NB4 (cell line): ENCODE data around the gene TSPAN11.

ENCODE experiments used
- DNase-seq: peaks from one replicate; pipeline ENCODE4 v3.0.0; 2010; ENCODE audit warnings: low read depth
- H3K4me3 ChIP-seq: one replicate; pipeline ENCODE4 v1.5.1; 2011; ENCODE audit warnings: mild to moderate bottlenecking, low read depth, low read length, moderate library complexity
- CTCF ChIP-seq: IDR thresholded peaks from one replicate; pipeline ENCODE4 v1.5.1; 2012; ENCODE audit warnings: low read depth, low read length
- MAX ChIP-seq: IDR thresholded peaks from 2 replicates; pipeline ENCODE4 v1.6.1; 2011; ENCODE audit warnings: low read depth, low read length
- MYC ChIP-seq: IDR thresholded peaks from 2 replicates; pipeline ENCODE4 v1.6.1; 2011; ENCODE audit warnings: low read depth, low read length
- POLR2A ChIP-seq: IDR thresholded peaks from 2 replicates; pipeline ENCODE4 v1.6.1; 2011; ENCODE audit warnings: mild to moderate bottlenecking; ENCODE audit not compliant: insufficient read length; ENCODE audit errors: extremely low read depth

Gene TSPAN11

GRCh38 chr12:30990316-30990715 is 63.8 kb downstream of the TSPAN11 start:
- no peak for TF ChIP-seq MYC
- TF ChIP-seq POLR2A = no peak
- TF ChIP-seq CTCF = no peak
- no peak for TF ChIP-seq MAX
- no peak overlapping the region for H3K4me3 ChIP-seq
- no peak for DNase-seq

- no peak overlapping the region for H3K4me3 ChIP-seq
- no peak for DNase-seq
- TF ChIP-seq MYC (no peak), CTCF (no peak), MAX (no peak), POLR2A (no peak)
Observed at GRCh38 chr12:30990776-30991175, 64.2 kb downstream of the TSPAN11 start.

- no peak for DNase-seq
- no peak for TF ChIP-seq POLR2A
- no peak for TF ChIP-seq MYC
- no peak for TF ChIP-seq MAX
- no peak for TF ChIP-seq CTCF
- no peak overlapping the region for H3K4me3 ChIP-seq
Observed at GRCh38 chr12:30991466-30991865, 64.9 kb downstream of the TSPAN11 start.

- no peak overlapping the region for H3K4me3 ChIP-seq
- no peak for TF ChIP-seq MYC
- no peak for TF ChIP-seq CTCF
- TF ChIP-seq POLR2A = no peak
- no peak for TF ChIP-seq MAX
- no peak for DNase-seq
Observed at GRCh38 chr12:30992381-30992780, 65.8 kb downstream of the TSPAN11 start.

- DNase-seq = no peak
- TF ChIP-seq CTCF (no peak), MYC (no peak), POLR2A (no peak), MAX (no peak)
- H3K4me3 ChIP-seq = no peak overlapping the region
Observed at GRCh38 chr12:30993766-30994165, 67.2 kb downstream of the TSPAN11 start.

- DNase-seq = no peak
- no peak overlapping the region for H3K4me3 ChIP-seq
- TF ChIP-seq MYC (no peak), CTCF (no peak), MAX (no peak), POLR2A (no peak)
Observed at GRCh38 chr12:30994274-30994673, 67.7 kb downstream of the TSPAN11 start.
